ACC112 (cell line): ENCODE results near the gene ITGB4.

ENCODE experiments used
- H2AFZ ChIP-seq: fragments of 200-600 bp; sonication (generic); one replicate; pipeline ENCODE4 v1.6.0; 2017; ENCODE audit warnings: antibody characterized with exemption, low read length; ENCODE audit not compliant: unreplicated experiment
- H3K27ac ChIP-seq: fragments of 200-600 bp; sonication (generic); 2 replicates; pipeline ENCODE4 v1.5.1; 2014; ENCODE audit warnings: low read depth, mild to moderate bottlenecking, antibody characterized with exemption, low read length, moderate library complexity
- H3K27me3 ChIP-seq: fragments of 200-600 bp; sonication (generic); 2 replicates; pipeline ENCODE4 v1.6.1; 2014; ENCODE audit warnings: mild to moderate bottlenecking, antibody characterized with exemption, low read length, moderate library complexity, mixed read lengths; ENCODE audit not compliant: insufficient read depth
- H3K36me3 ChIP-seq: fragments of 200-600 bp; sonication (generic); 2 replicates; pipeline ENCODE4 v1.6.1; 2016; ENCODE audit warnings: mild to moderate bottlenecking, antibody characterized with exemption, low read length, moderate library complexity, mixed read lengths; ENCODE audit not compliant: insufficient read depth
- H3K4me1 ChIP-seq: fragments of 200-600 bp; sonication (generic); one replicate; pipeline ENCODE4 v1.6.1; 2016; ENCODE audit warnings: low read length, mixed read lengths; ENCODE audit not compliant: insufficient read depth, unreplicated experiment, control insufficient read depth
- H3K4me3 ChIP-seq: fragments of 200-600 bp; sonication (generic); 2 replicates; pipeline ENCODE4 v1.5.1; 2014; ENCODE audit warnings: mild to moderate bottlenecking, low read depth, low read length
- H3K79me2 ChIP-seq: fragments of 200-600 bp; sonication (generic); one replicate; pipeline ENCODE4 v1.6.0; 2016; ENCODE audit warnings: low read length; ENCODE audit not compliant: control insufficient read depth, unreplicated experiment, insufficient read depth

ITGB4 gene

GRCh38 chr17:75720656-75721462 lies at the start of gene ITGB4:
Gene ITGB4, plus strand, starts transcription at chr17:75721459. Its CDS starts 3,245 bp downstream, at chr17:75724704.
- Histone ChIP-seq H3K4me1 (no peaks in the 10 kb centered on the region), H3K27ac (no peak within 1 kb of the TSS), H3K36me3 (no peaks in the 10 kb centered on the region), H3K79me2 (no peaks in the 10 kb centered on the region), H3K27me3 (peaks cover 34% of the 10 kb centered on the region), H2AFZ (peak within 1 kb of the TSS; percentile 25), H3K4me3 (peak within 1 kb of the TSS; percentile 51)

- no peak overlapping the region for H3K4me3 ChIP-seq
- no peak overlapping the region for H3K27ac ChIP-seq
- H3K36me3 ChIP-seq, result peaks cover 14% of the 10 kb centered on the region
- H3K4me1 ChIP-seq, result peaks cover 19% of the 10 kb centered on the region
- peaks cover 64% of the 10 kb centered on the region for H3K79me2 ChIP-seq
- no peaks in the 10 kb centered on the region for H3K27me3 ChIP-seq
- H2AFZ ChIP-seq, result no peak overlapping the region
These were observed 49.2 kb upstream of the ITGB4 start for GRCh38 chr17:75672011-75672410.

DNA sequence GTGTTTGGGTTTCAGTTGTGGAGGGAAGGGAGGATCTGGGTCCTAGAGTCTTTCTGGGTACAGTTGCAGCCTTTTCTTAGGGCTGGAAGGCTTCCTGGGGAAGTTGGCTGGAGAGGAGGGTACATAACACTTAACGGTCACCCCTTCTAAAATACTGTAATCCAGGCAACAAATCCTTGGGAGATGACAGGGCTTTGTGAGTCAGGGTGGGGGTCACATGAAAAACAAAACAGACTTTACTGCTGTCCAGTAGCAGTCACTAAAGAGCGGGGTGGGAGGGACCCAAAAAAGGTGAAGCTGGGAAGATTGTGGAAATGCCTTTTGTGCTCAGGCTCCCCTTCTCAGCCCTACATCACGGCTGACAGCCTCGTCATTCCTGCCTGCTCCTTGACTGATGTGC lies 47.8 kb upstream of the ITGB4 start:
- Histone ChIP-seq H3K27ac (no peak overlapping the region), H2AFZ (no peak overlapping the region), H3K4me1 (peaks cover 24% of the 10 kb centered on the region), H3K4me3 (no peak overlapping the region), H3K79me2 (peaks cover 54% of the 10 kb centered on the region), H3K36me3 (peaks cover 14% of the 10 kb centered on the region), H3K27me3 (no peaks in the 10 kb centered on the region)

DNA sequence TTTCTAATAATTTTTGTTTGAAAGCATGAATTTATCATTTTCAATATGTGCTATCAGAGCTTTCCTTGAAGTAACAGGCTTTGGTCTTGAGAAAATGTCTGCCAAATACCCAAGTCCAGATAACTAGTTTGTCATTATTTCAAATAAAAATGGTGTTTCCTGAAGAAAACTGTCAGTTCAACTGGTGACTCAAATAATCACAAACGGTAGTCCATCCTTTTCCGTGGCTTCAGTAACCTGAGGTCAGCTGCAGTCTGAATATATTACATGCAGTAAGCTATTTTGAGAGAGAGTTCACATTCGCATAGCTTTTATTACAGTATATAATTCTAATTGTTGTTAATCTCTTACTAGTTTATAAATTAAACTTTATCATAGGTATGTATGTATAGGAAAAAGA lies 44.8 kb upstream of the ITGB4 start:
- H3K4me3 ChIP-seq, result no peak overlapping the region
- no peak overlapping the region for H3K27ac ChIP-seq
- H3K27me3 ChIP-seq, result no peaks in the 10 kb centered on the region
- peaks cover 44% of the 10 kb centered on the region for H3K4me1 ChIP-seq
- H2AFZ ChIP-seq, result no peak overlapping the region
- peaks cover 7% of the 10 kb centered on the region for H3K36me3 ChIP-seq
- H3K79me2 ChIP-seq, result peaks cover 40% of the 10 kb centered on the region

GRCh38 chr17:75679706-75680211 lies 41.5 kb upstream of the ITGB4 start:
- Histone ChIP-seq H3K4me3 (no peak overlapping the region), H3K27me3 (no peaks in the 10 kb centered on the region), H3K79me2 (peaks cover 42% of the 10 kb centered on the region), H3K27ac (peak overlapping the region; percentile 4; the same call in 1 of the 2 replicates), H3K36me3 (peaks cover 11% of the 10 kb centered on the region), H2AFZ (no peak overlapping the region), H3K4me1 (peaks cover 60% of the 10 kb centered on the region)

GRCh38 chr17:75680431-75680830 lies 40.8 kb upstream of the ITGB4 start:
- Histone ChIP-seq H2AFZ (no peak overlapping the region), H3K79me2 (peaks cover 49% of the 10 kb centered on the region), H3K36me3 (peaks cover 15% of the 10 kb centered on the region), H3K27ac (peak overlapping the region; percentile 63), H3K4me3 (no peak overlapping the region), H3K27me3 (no peaks in the 10 kb centered on the region), H3K4me1 (peaks cover 64% of the 10 kb centered on the region)

- Histone ChIP-seq H3K79me2 (peaks cover 50% of the 10 kb centered on the region), H3K27ac (peak overlapping the region; percentile 63), H2AFZ (no peak overlapping the region), H3K4me1 (peaks cover 66% of the 10 kb centered on the region), H3K4me3 (no peak overlapping the region), H3K27me3 (no peaks in the 10 kb centered on the region), H3K36me3 (peaks cover 13% of the 10 kb centered on the region)
These were observed 40.0 kb upstream of the ITGB4 start for GRCh38 chr17:75681289-75681688.

DNA sequence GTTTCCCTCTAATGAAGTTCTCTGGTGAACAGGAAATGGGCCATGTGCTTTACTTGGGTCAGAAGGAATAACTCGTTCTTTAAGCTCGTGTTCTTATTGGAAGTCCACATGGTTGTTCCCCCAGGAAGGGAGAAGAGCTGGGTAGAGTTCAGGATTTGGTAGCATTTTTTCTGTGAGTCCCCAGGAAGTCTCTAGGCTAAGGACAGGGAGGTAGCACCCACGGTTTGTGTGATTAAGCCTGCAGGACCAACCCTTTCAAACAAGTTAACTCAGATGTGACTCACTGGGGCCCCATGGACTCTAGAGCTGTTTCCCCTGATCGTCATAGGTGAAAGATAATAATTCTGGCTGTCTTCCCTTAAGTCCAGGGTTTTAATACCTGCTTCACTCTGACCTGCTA lies 37.7 kb upstream of the ITGB4 start:
- peak overlapping the region; percentile 40; the same call in 1 of the 2 replicates for H3K4me3 ChIP-seq
- peaks cover 10% of the 10 kb centered on the region; the same call in 1 of the 2 replicates for H3K36me3 ChIP-seq
- no peak overlapping the region for H2AFZ ChIP-seq
- no peaks in the 10 kb centered on the region for H3K27me3 ChIP-seq
- H3K27ac ChIP-seq, result peak overlapping the region; percentile 72
- H3K4me1 ChIP-seq, result peaks cover 70% of the 10 kb centered on the region
- H3K79me2 ChIP-seq, result peaks cover 60% of the 10 kb centered on the region

- Histone ChIP-seq H3K4me1 (peaks cover 75% of the 10 kb centered on the region), H2AFZ (no peak overlapping the region), H3K27ac (peak overlapping the region; percentile 72), H3K36me3 (peaks cover 10% of the 10 kb centered on the region; the same call in 1 of the 2 replicates), H3K27me3 (no peaks in the 10 kb centered on the region), H3K79me2 (peaks cover 63% of the 10 kb centered on the region), H3K4me3 (peak overlapping the region; percentile 40; the same call in 1 of the 2 replicates)
These were observed 37.0 kb upstream of the ITGB4 start for GRCh38 chr17:75684249-75684648.

- Histone ChIP-seq H3K27me3 (no peaks in the 10 kb centered on the region), H3K27ac (peak overlapping the region; percentile 72), H3K79me2 (peaks cover 69% of the 10 kb centered on the region), H2AFZ (no peak overlapping the region), H3K36me3 (peaks cover 10% of the 10 kb centered on the region; the same call in 1 of the 2 replicates), H3K4me1 (peaks cover 72% of the 10 kb centered on the region), H3K4me3 (no peak overlapping the region)
These were observed 36.3 kb upstream of the ITGB4 start for GRCh38 chr17:75684924-75685323.

DNA sequence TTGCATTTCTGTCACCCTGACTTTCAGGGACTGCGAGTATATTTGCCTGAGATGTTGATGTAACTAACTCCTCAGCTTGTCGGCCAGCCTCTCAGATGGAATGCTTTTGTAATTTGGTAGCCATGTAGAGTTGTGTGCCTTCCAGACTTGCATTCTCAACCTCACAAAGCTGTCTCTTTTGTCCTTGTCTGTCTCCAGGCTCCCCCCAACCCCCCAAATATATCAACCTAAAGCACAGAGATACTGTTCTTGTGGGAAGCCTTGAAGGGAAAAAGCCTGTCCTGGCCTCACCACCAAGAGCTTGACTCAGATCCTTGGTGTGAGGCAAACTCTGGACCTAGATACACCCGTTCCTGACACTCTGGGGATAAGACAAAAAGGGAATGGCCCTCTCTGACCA lies 35.8 kb upstream of the ITGB4 start:
- peaks cover 10% of the 10 kb centered on the region; the same call in 1 of the 2 replicates for H3K36me3 ChIP-seq
- H3K4me3 ChIP-seq, result no peak overlapping the region
- H3K4me1 ChIP-seq, result peaks cover 68% of the 10 kb centered on the region

More for the DNA sequence above, 35.8 kb upstream of the ITGB4 start:
- peak overlapping the region; percentile 72; the same call in 1 of the 2 replicates for H3K27ac ChIP-seq
- no peaks in the 10 kb centered on the region for H3K27me3 ChIP-seq
- H3K79me2 ChIP-seq, result peaks cover 70% of the 10 kb centered on the region
- H2AFZ ChIP-seq, result no peak overlapping the region
